Thymus (tissue), 11 donors: ENCODE measurements around the gene TICAM2. TPM values are rescaled to one million over a fixed set of nuclear protein-coding genes. Genes with fewer than 3 reads are reported as not detected.
A peak's percentile ranks its signal among the peaks of the same experiment; 100 is the strongest.

Experiments
- DNase-seq, 9 donors: peaks; one replicate each; pipeline ENCODE4 v3.0.0-alpha.2; 2013; ENCODE audit warnings: low spot score in 9 of 9, low read depth in 6 of 9, missing footprints in 1 of 9
- H3K27ac ChIP-seq, 2 donors: one replicate each; pipeline ENCODE4 v1.5.1; 2013; ENCODE audit warnings: control low read depth in 1 of 2, low read depth in 1 of 2, low read length in 1 of 2, mild to moderate bottlenecking in 1 of 2, moderate library complexity in 1 of 2
- H3K27me3 ChIP-seq, 2 donors: one replicate each; pipeline ENCODE4 v1.5.1; 2013; ENCODE audit warnings: low read length in 1 of 2; ENCODE audit not compliant: control insufficient read depth in 2 of 2, insufficient read depth in 1 of 2
- H3K36me3 ChIP-seq, 2 donors: one replicate each; pipeline ENCODE4 v1.5.1; 2013; ENCODE audit warnings: low read length in 1 of 2, mild to moderate bottlenecking in 1 of 2, moderate library complexity in 1 of 2; ENCODE audit not compliant: control insufficient read depth in 2 of 2, insufficient read depth in 2 of 2
- H3K4me1 ChIP-seq, 2 donors: one replicate each; pipeline ENCODE4 v1.5.1; 2013; ENCODE audit warnings: low read length in 2 of 2; ENCODE audit not compliant: control insufficient read depth in 2 of 2, insufficient read depth in 2 of 2
- H3K4me3 ChIP-seq, 2 donors: one replicate each; pipeline ENCODE4 v1.5.1; 2013; ENCODE audit warnings: low read length in 2 of 2, control low read depth in 1 of 2, mild to moderate bottlenecking in 1 of 2
- H3K9me3 ChIP-seq, 2 donors: one replicate each; pipeline ENCODE4 v1.5.1; 2013; ENCODE audit warnings: low read length in 1 of 2, mild to moderate bottlenecking in 1 of 2; ENCODE audit not compliant: control insufficient read depth in 2 of 2, insufficient read depth in 1 of 2
- WGBS: extraction: QIAGEN DNeasy Blood & Tissue Kit; methylation state at CpG from one replicate; pipeline ENCODE4 v1.1.7; 2013; 5-methylcytosine and 5-hydroxymethylcytosine counted together
- polyA plus RNA-seq: library from polyadenylated mRNA; stranded (reverse); fragments of 200-250 nt; gene quantifications from one replicate; pipeline ENCODE4 v1.2.3, GENCODE V29; 2013
- total RNA-seq: library from RNA; stranded (reverse); fragments of 120-200 nt; gene quantifications from one replicate; pipeline ENCODE4 v1.2.4, GENCODE V29; 2013
- donor health status: healthy.

Gene TICAM2
- total and polyA plus RNA-seq, 2 donors, result 1.8 to 3.3 TPM

DNA sequence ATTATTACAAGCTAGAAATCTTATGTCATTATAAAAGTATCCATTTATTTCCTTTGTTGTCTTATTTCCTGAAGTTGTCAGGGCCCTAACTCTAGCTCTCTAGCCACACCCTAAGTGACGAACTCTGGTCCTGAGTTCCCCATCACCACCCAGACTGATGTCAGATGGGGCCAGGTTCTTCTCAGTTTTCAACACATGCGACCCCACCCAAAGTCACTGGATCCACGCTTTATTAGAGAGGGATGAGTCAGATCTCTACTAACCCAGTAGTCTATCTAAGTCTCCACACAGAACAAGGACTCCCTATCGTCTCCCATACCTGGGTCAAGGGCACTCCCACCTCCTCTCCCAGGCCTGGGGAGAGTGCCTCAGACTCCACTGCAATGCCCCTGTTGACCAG, 50.9 kb downstream of the TICAM2 start:
- Histone ChIP-seq H3K27ac (no peak overlapping the region), H3K36me3 (no peaks in the 10 kb centered on the region), H3K9me3 (peaks cover 0 to 3% of the 10 kb centered on the region in 2 donors), H3K4me3 (no peak overlapping the region), H3K4me1 (peaks cover 0 to 3% of the 10 kb centered on the region in 2 donors), H3K27me3 (no peaks in the 10 kb centered on the region)
- DNase-seq, result no peak
- WGBS, result 92% methylated on average over 4 of the region's 4 CpGs

DNA sequence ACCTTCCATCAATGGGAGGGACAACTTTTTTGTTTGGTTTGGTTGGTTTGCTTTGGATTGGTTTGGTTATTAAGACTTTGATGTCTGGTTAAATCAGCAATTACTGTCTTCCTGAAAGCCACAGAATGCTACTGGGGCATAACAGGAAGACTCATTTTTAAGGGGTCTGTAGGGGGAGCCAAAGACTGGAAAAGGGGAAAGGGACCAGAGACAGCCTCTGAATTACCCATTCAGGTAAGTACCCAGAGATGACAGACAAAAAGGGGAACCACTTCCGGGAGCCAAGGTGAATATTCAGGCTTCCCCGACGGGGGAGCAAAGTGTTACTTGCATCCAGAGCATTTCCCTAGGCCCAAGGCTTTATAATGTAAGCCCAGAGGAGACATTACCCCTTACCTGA, 53.1 kb downstream of the TICAM2 start:
- no peaks in the 10 kb centered on the region for H3K36me3 ChIP-seq
- H3K4me1 ChIP-seq, result peaks cover 3 to 4% of the 10 kb centered on the region in 2 donors
- no peak overlapping the region for H3K4me3 ChIP-seq
- peak; percentile 33 to 85 (median 56) for DNase-seq
- H3K27me3 ChIP-seq, result no peaks in the 10 kb centered on the region
- WGBS, result 34% methylated on average over 3 of the region's 3 CpGs
- no peak overlapping the region for H3K27ac ChIP-seq
- H3K9me3 ChIP-seq, result peaks cover 0 to 10% of the 10 kb centered on the region in 2 donors

DNA sequence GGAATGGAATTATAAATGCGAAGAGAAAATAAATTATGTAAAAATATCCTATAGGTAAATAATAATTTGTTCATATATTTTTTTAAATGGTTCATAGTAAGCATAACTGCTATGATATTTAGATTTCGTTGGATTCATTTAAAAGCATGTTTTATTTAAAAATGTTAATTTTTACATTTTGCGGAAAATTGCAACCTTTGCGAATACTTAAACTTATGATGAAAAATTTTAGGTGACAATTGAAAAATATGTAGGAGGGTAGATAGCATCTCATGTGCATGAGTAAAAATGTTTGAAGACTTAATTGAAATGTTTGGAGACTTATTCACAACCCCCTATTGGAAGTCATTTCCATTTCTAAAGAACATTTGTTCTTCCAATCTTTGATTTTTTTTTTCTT, 53.6 kb downstream of the TICAM2 start:
- peaks cover 0 to 10% of the 10 kb centered on the region in 2 donors for H3K9me3 ChIP-seq
- H3K4me1 ChIP-seq, result peaks cover 3 to 4% of the 10 kb centered on the region in 2 donors
- H3K36me3 ChIP-seq, result no peaks in the 10 kb centered on the region
- H3K4me3 ChIP-seq, result no peak overlapping the region
- no peak overlapping the region for H3K27ac ChIP-seq
- no peaks in the 10 kb centered on the region for H3K27me3 ChIP-seq
- no peak for DNase-seq
- 95% methylated on average over 4 of the region's 4 CpGs for WGBS

DNA sequence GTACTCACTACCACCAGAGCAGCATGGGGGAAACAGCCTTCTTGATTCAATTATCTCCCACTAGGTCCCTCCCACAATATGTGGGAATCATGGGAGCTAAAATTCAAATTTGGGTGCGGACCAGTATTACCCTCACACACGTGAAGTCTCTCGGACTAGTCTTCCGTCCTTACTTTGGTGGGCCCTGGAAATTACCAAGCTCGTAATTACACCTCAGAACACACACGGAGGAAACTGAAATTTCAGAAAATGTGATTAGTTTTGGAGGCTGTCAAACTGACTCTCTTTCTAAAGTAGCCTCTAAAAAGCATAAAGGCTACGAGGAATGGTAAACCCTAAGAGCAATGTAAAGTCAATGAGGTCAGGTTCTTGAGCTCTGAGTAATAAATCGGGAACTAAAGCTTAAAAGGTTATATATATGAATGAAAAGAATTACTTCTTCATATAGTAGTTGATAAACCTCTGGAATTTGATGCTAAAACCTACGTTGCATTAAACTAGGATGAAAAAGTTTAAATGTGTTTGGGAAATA, 56.9 kb downstream of the TICAM2 start:
- Histone ChIP-seq H3K27ac (peak overlapping the region in 1 of 2 donors; percentile 75), H3K4me3 (peak overlapping the region; percentile 28 to 100), H3K4me1 (peaks cover 9 to 11% of the 10 kb centered on the region in 2 donors), H3K9me3 (peaks cover 0 to 10% of the 10 kb centered on the region in 2 donors), H3K27me3 (no peaks in the 10 kb centered on the region), H3K36me3 (peaks cover 0 to 4% of the 10 kb centered on the region in 2 donors)
- no peak for DNase-seq
- over 99% methylated on average over 9 of the region's 9 CpGs for WGBS

DNA sequence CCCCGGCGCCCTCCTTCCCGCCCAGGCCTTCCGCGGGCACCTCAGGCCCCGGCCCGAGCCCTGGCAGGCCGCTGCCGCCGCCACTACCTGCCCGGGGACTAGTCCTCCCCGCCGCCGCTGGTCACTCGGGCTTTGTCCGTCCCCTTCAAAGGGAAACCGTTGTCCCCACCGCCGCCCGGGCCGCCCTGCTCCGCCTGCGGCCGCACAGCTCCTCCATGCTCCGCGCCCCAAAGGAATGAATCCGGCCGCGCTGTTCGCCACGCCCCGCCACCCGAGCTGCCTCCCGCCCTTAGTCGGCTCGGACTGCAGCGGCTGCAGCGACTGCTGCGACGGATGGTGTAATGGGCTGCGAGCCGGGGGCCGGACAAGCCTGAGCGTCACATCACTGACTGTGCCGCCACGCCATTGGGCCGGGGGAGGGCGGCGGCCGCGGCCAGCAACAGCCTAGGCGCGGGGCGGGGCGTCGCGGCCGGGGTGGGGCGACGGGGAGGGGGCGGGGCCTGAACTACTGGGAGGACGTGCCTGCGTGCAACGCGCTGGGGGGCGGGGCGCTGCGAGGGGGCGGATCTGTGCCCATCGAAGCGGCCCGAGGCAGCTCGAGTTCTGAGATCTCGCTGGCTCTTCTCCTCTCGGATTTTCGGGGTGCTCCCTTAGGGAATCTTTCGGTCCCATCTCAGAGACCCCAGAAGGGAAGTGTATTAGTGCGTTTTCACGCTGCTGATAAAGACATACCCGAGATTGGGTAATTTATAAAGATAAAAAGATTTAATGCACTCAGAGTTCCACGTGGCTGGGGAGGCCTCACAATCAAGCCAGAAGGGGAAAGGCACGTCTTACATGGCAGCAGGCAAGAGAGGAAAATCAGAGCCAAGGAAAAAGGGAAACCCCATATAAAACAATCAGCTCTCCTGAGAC, 57.6 kb downstream of the TICAM2 start, which contains the start of gene FEM1C:
TSS of gene FEM1C (minus strand) at position 340 of the 915 bp plus-strand sequence. CDS start 1,282 bp downstream, outside the sequence.
- DNase-seq, result peak; percentile 49 to 93 (median 83)
- H3K27ac ChIP-seq, result peak within 1 kb of the TSS; percentile 93 to 98
- WGBS, result 2% methylated on average over 82 of the region's 82 CpGs
- peaks cover 11% of the 10 kb centered on the region in 2 donors for H3K4me1 ChIP-seq
- H3K27me3 ChIP-seq, result no peaks in the 10 kb centered on the region
- peaks cover 0 to 7% of the 10 kb centered on the region in 2 donors for H3K36me3 ChIP-seq
- H3K9me3 ChIP-seq, result peaks cover 0 to 10% of the 10 kb centered on the region in 2 donors
- peak within 1 kb of the TSS; percentile 78 to 100 for H3K4me3 ChIP-seq

DNA sequence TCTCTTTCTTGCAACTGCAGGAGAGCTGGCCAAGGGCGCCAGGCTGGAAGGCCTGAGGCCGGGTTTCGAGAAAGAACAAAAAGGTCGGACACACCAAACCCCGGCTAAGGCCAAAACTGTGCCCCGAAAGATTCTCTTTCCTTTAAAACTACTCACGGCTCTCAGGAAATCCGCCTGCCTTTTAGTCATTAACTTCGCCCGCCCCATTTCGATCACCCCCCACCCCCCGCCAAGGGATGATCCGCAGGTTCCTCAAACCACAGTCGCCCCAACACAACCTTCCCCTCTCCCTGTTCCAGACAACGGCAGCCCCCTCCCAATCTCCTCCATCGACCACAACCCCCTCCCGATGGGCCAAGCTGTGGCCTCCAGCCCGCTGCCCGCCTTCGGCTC, 58.2 kb downstream of the TICAM2 start:
- H3K27me3 ChIP-seq, result no peaks in the 10 kb centered on the region
- H3K9me3 ChIP-seq, result peaks cover 0 to 10% of the 10 kb centered on the region in 2 donors
- H3K4me1 ChIP-seq, result peaks cover 9 to 11% of the 10 kb centered on the region in 2 donors
- H3K4me3 ChIP-seq, result peak overlapping the region; percentile 78 to 100
- H3K27ac ChIP-seq, result peak overlapping the region; percentile 93 to 98
- under 1% methylated on average over 20 of the region's 20 CpGs for WGBS
- peak in 6 of 9 donors; percentile 19 to 72 (median 47) for DNase-seq
- H3K36me3 ChIP-seq, result peaks cover 0 to 13% of the 10 kb centered on the region in 2 donors

DNA sequence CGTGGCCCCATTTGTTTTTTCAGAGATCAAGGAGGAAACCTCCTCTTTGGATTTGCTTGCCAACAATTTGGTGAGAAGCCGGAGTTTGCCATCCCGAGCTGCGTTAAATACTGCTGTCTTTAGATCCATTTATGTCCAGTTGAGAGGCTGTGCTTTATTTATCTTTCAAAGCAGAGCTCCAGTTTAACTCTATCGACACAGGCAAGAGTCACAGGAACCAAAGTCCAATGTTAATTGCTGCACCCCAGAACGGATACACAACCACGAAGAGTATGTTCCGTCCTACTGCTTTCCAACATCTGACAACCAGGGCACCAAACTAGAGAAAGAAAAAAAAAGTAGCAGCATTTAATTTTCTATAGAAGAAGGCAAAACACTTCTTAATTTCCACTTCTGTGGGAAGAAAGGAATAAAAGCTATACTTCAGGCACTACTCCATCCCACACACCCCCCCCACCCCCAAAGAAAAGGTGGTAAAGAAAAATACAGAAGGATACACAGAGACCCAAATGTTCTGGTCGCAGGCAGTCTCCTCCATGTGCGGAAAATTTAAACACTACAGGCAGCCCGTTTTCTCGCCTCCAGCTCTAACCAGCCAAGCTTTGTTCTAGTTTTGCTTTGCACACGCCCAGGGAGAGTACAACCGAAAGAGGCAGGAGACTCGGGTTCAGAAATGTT, 58.8 kb downstream of the TICAM2 start:
- peaks cover 0 to 10% of the 10 kb centered on the region in 2 donors for H3K9me3 ChIP-seq
- H3K27me3 ChIP-seq, result no peaks in the 10 kb centered on the region
- peaks cover 8 to 11% of the 10 kb centered on the region in 2 donors for H3K4me1 ChIP-seq
- H3K36me3 ChIP-seq, result peaks cover 0 to 18% of the 10 kb centered on the region in 2 donors
- peak overlapping the region; percentile 78 to 100 for H3K4me3 ChIP-seq
- WGBS, result 29% methylated on average over 15 of the region's 15 CpGs
- peak in 5 of 9 donors; percentile 37 to 85 (median 50) for DNase-seq
- peak overlapping the region; percentile 93 to 98 for H3K27ac ChIP-seq

DNA sequence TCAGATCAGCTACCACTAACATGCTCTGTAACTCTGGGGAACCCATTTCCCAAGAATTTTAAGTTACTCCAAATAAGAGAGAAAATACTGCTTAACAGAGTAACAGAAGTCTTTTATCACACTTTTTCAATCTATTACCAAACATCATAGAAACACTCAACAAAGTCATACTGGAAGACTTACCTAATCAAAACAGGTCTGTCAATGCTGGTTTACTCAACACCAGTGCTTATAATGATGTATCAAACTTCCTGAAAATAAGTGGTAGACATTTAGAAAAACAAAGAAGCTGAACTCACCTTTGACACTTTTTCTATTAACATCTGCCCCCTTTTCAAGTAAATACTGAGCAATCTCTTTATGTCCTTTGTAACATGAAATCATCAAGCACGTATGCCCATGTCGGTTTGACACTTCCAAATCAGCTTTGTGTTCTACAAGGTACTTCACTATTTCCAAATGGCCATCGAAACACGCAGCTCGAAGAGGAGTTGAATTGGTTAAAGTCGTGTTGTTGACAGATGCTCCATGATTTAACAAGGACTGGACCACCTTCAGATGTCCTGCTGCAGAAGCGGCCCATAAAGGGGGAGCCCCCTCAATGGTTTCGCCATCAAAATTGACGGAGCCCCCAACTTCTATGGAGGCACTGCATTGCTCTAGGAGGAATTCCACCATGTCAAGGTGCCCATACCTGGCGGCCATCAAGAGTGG, 59.5 kb downstream of the TICAM2 start:
- peak in 1 of 9 donors; percentile 16 for DNase-seq
- peaks cover 8 to 11% of the 10 kb centered on the region in 2 donors for H3K4me1 ChIP-seq
- H3K27me3 ChIP-seq, result no peaks in the 10 kb centered on the region
- H3K4me3 ChIP-seq, result peak overlapping the region; percentile 78 to 100
- 92% methylated on average over 10 of the region's 10 CpGs for WGBS
- H3K27ac ChIP-seq, result peak overlapping the region; percentile 58 to 93
- peaks cover 0 to 18% of the 10 kb centered on the region in 2 donors for H3K36me3 ChIP-seq
- peaks cover 0 to 10% of the 10 kb centered on the region in 2 donors for H3K9me3 ChIP-seq
